HG03469 (cell line): Measurements from ENCODE around the gene SMPDL3A.

Source experiments
- ATAC-seq: cut with Tn5 transposase; IDR thresholded peaks from one replicate; pipeline ENCODE4 v1.9.1; 2021; ENCODE audit warnings: mild to moderate bottlenecking, moderate library complexity, moderate number of reproducible peaks; ENCODE audit not compliant: unreplicated experiment

SMPDL3A gene

GRCh38 chr6:122801397-122801796, 12.3 kb downstream of the SMPDL3A start:
- no peak for ATAC-seq

GRCh38 chr6:122803171-122803661, 14.2 kb downstream of the SMPDL3A start:
- ATAC-seq = no peak

GRCh38 chr6:122804962-122805485, 16.0 kb downstream of the SMPDL3A start:
- ATAC-seq = no peak

- ATAC-seq = no peak
Observed at GRCh38 chr6:122806291-122806690, 17.2 kb downstream of the SMPDL3A start.

- no peak for ATAC-seq
Observed at GRCh38 chr6:122808121-122808885, 19.2 kb downstream of the SMPDL3A start.

- no peak for ATAC-seq
Observed at GRCh38 chr6:122809001-122809400, 19.9 kb downstream of the SMPDL3A start.

GRCh38 chr6:122809691-122810090, 20.6 kb downstream of the SMPDL3A start:
- ATAC-seq = no peak

- ATAC-seq = no peak
Observed at GRCh38 chr6:122810189-122810588, 21.1 kb downstream of the SMPDL3A start.

- no peak for ATAC-seq
Observed at GRCh38 chr6:122817358-122817757, 28.3 kb downstream of the SMPDL3A start.

- ATAC-seq = no peak
Observed at GRCh38 chr6:122817766-122818165, 28.7 kb downstream of the SMPDL3A start.

GRCh38 chr6:122818866-122819265, 29.8 kb downstream of the SMPDL3A start:
- ATAC-seq = no peak

GRCh38 chr6:122821095-122821494, 32.0 kb downstream of the SMPDL3A start:
- ATAC-seq = no peak

GRCh38 chr6:122825163-122825562, 36.1 kb downstream of the SMPDL3A start:
- no peak for ATAC-seq

GRCh38 chr6:122829456-122829855, 40.4 kb downstream of the SMPDL3A start:
- ATAC-seq = no peak

- no peak for ATAC-seq
Observed at GRCh38 chr6:122831511-122831910, 42.5 kb downstream of the SMPDL3A start.

- ATAC-seq = no peak
Observed at GRCh38 chr6:122832459-122832858, 43.4 kb downstream of the SMPDL3A start.

GRCh38 chr6:122833021-122833491, 44.0 kb downstream of the SMPDL3A start:
- ATAC-seq = no peak

GRCh38 chr6:122838060-122838780, 49.2 kb downstream of the SMPDL3A start:
- no peak for ATAC-seq

- ATAC-seq = peak; percentile 87
Observed at GRCh38 chr6:122839472-122839871, 50.4 kb downstream of the SMPDL3A start.

- ATAC-seq = no peak
Observed at GRCh38 chr6:122839906-122840305, 50.8 kb downstream of the SMPDL3A start.

GRCh38 chr6:122845464-122845863, 56.4 kb downstream of the SMPDL3A start:
- no peak for ATAC-seq
